Umbilical cord (tissue), 2 donors: ENCODE results near the gene C10orf105. TPM values are rescaled to one million over a fixed set of nuclear protein-coding genes. Genes with fewer than 3 reads are reported as not detected.
A peak's percentile ranks its signal among the peaks of the same experiment; 100 is the strongest.

Source experiments
- DNase-seq: peaks from one replicate; pipeline ENCODE4 v3.0.0-alpha.2; 2015; ENCODE audit warnings: low spot score
- total RNA-seq: library from RNA; depleted of rRNA; stranded (reverse); fragments of >200 nt; gene quantifications from one replicate; pipeline ENCODE4 v1.2.3, GENCODE V29; 2014; ENCODE audit warnings: low replicate concordance; ENCODE audit not compliant: insufficient read depth

C10orf105 gene
- total RNA-seq, 1 donor from 2014 or later = 0.48 TPM

GRCh38 chr10:71677261-71677660 lies 42.3 kb downstream of the C10orf105 start:
- DNase-seq = no peak

- DNase-seq = no peak
These were observed 44.1 kb downstream of the C10orf105 start for GRCh38 chr10:71675295-71675970.

GRCh38 chr10:71671994-71672946 lies 47.3 kb downstream of the C10orf105 start:
- DNase-seq = no peak

- DNase-seq = no peak
These were observed 52.2 kb downstream of the C10orf105 start for GRCh38 chr10:71667387-71667752.

- peak; percentile 40 for DNase-seq
These were observed 52.8 kb downstream of the C10orf105 start for GRCh38 chr10:71666639-71667386.

GRCh38 chr10:71665456-71665855 lies 54.1 kb downstream of the C10orf105 start:
- DNase-seq = no peak

- DNase-seq = no peak
These were observed 55.0 kb downstream of the C10orf105 start for GRCh38 chr10:71664585-71664984.

GRCh38 chr10:71663311-71663710 lies 56.3 kb downstream of the C10orf105 start:
- DNase-seq = no peak

GRCh38 chr10:71661779-71662336 lies 57.7 kb downstream of the C10orf105 start:
- DNase-seq = no peak

Other genes with a start within 250 kb of the C10orf105 start
- 19.0 TPM for gene VSIR, start 53.7 kb upstream of the C10orf105 start, total RNA-seq
- 417 TPM for gene PSAP, start 131.5 kb upstream of the C10orf105 start, total RNA-seq
- 30.8 TPM for gene CHST3, start 244.6 kb upstream of the C10orf105 start, total RNA-seq